CD14-positive monocyte (primary cell): ENCODE data around the gene PIP4K2A. TPM values are rescaled to one million over a fixed set of nuclear protein-coding genes. Genes with fewer than 3 reads are reported as not detected.

Source experiments
- DNase-seq, 3 donors: peaks; one replicate each; pipeline ENCODE4 v3.0.0-alpha.2; 2011 to 2022
- H2AFZ ChIP-seq: 2 replicates; pipeline ENCODE4 v1.6.0; 2012; ENCODE audit warnings: mild to moderate bottlenecking, low read depth, low read length, inconsistent platforms; ENCODE audit not compliant: insufficient read depth, poor library complexity, severe bottlenecking
- H3K27ac ChIP-seq, 2 donors: 1 replicate in 1 of 2; 2 replicates in 1 of 2; pipeline ENCODE4 v1.5.1; 2012 to 2013; ENCODE audit warnings: low read length in 2 of 2, control low read depth in 1 of 2, inconsistent platforms in 1 of 2, low read depth in 1 of 2, mild to moderate bottlenecking in 1 of 2
- H3K27me3 ChIP-seq, 2 donors: one replicate each; pipeline versions ENCODE4 v1.6.0 to v1.6.1; 2011 to 2013; ENCODE audit warnings: low read length in 2 of 2; ENCODE audit not compliant: control insufficient read depth in 2 of 2, insufficient read depth in 2 of 2
- H3K36me3 ChIP-seq, 2 donors: replicated peaks in 1 of 2; 1 replicate in 1 of 2; 2 replicates in 1 of 2; pipeline versions ENCODE4 v1.5.1 to v1.6.1; 2012 to 2013; ENCODE audit warnings: low read length in 2 of 2, control low read depth in 1 of 2, inconsistent platforms in 1 of 2, mild to moderate bottlenecking in 1 of 2; ENCODE audit not compliant: insufficient read depth in 2 of 2, control insufficient read depth in 1 of 2
- H3K4me1 ChIP-seq, 2 donors: 1 replicate in 1 of 2; 2 replicates in 1 of 2; pipeline versions ENCODE4 v1.5.1 to v1.6.1; 2012 to 2013; ENCODE audit warnings: low read length in 2 of 2, control low read depth in 1 of 2, inconsistent platforms in 1 of 2, mild to moderate bottlenecking in 1 of 2, moderate library complexity in 1 of 2; ENCODE audit not compliant: insufficient read depth in 2 of 2, control insufficient read depth in 1 of 2
- H3K4me2 ChIP-seq: replicated peaks from 2 replicates; pipeline ENCODE3; 2012; ENCODE audit warnings: low read length, moderate library complexity, mild to moderate bottlenecking; ENCODE audit not compliant: poor library complexity, severe bottlenecking; ENCODE audit errors: extremely low read depth
- H3K4me3 ChIP-seq, 3 experiments: fragments of 200-600 bp in 1 of 3; sonication (generic) in 1 of 3; replicated peaks in 1 of 3; 1 replicate in 2 of 3; 2 replicates in 1 of 3; pipeline ENCODE4 v1.5.1; 2011 to 2013; ENCODE audit warnings: low read length in 3 of 3, mild to moderate bottlenecking in 3 of 3, control low read depth in 2 of 3, low read depth in 2 of 3, inconsistent platforms in 1 of 3, moderate library complexity in 1 of 3
- H3K79me2 ChIP-seq: 2 replicates; pipeline ENCODE4 v1.6.0; 2012; ENCODE audit warnings: mild to moderate bottlenecking, control low read depth, inconsistent platforms, low read length, moderate library complexity; ENCODE audit not compliant: insufficient read depth
- H3K9ac ChIP-seq: 2 replicates; pipeline ENCODE4 v1.6.0; 2017; ENCODE audit warnings: low read length, mild to moderate bottlenecking; ENCODE audit not compliant: insufficient read depth, poor library complexity, severe bottlenecking
- H3K9me3 ChIP-seq, 2 donors: replicated peaks in 1 of 2; 1 replicate in 1 of 2; 2 replicates in 1 of 2; pipeline versions ENCODE4 v1.5.1 to v1.6.1; 2012 to 2013; ENCODE audit warnings: low read length in 2 of 2, control low read depth in 1 of 2; ENCODE audit not compliant: control insufficient read depth in 1 of 2, insufficient read depth in 1 of 2
- H4K20me1 ChIP-seq: 2 replicates; pipeline ENCODE4 v1.6.0; 2012; ENCODE audit warnings: mild to moderate bottlenecking, low read length, control low read depth, moderate library complexity; ENCODE audit not compliant: insufficient read depth
- H3K27ac Mint-ChIP-seq, 7 donors: one replicate each; pipeline ENCODE4 v1.8.0; 2020; ENCODE audit warnings: mild to moderate bottlenecking in 7 of 7, mixed read lengths in 7 of 7, moderate library complexity in 6 of 7, inconsistent platforms in 2 of 7
- H3K27me3 Mint-ChIP-seq, 3 donors: one replicate each; pipeline ENCODE4 v1.8.0; 2021 to 2022; ENCODE audit warnings: low read depth in 3 of 3, mild to moderate bottlenecking in 3 of 3, mixed read lengths in 3 of 3, moderate library complexity in 3 of 3, inconsistent platforms in 1 of 3
- H3K36me3 Mint-ChIP-seq, 2 donors: one replicate each; pipeline ENCODE4 v1.8.0; 2020; ENCODE audit warnings: mixed read lengths in 2 of 2, inconsistent platforms in 1 of 2, mild to moderate bottlenecking in 1 of 2
- H3K4me1 Mint-ChIP-seq: one replicate; pipeline ENCODE4 v1.8.0; 2020; ENCODE audit warnings: mild to moderate bottlenecking, mixed read lengths
- H3K4me3 Mint-ChIP-seq, 2 donors: one replicate each; pipeline ENCODE4 v1.8.0; 2020; ENCODE audit warnings: mild to moderate bottlenecking in 2 of 2, mixed read lengths in 2 of 2, moderate library complexity in 1 of 2
- H3K9me3 Mint-ChIP-seq, 7 donors: one replicate each; pipeline ENCODE4 v1.8.0; 2020 to 2022; ENCODE audit warnings: mixed read lengths in 7 of 7, mild to moderate bottlenecking in 6 of 7, moderate library complexity in 6 of 7, inconsistent platforms in 2 of 7
- WGBS: methylation state at CpG from one replicate; pipeline ENCODE4 v1.1.5; 2013; ENCODE audit warnings: missing lambda C conversion rate; ENCODE audit not compliant: insufficient coverage; 5-methylcytosine and 5-hydroxymethylcytosine counted together
- intact Hi-C, 2 donors: fragments of 100-400 bp; cut with micrococcal nuclease; formaldehyde crosslinking; loops; one replicate each; pipeline versions ENCODE4 v1.15.0 to v1.15.1; 2023
- polyA plus RNA-seq, 3 donors: library from polyadenylated mRNA; depleted of rRNA in 1 of 3; unstranded in 2 of 3; stranded (reverse) in 1 of 3; fragments of 300-500 nt in 2 of 3; fragments of >200 nt in 1 of 3; fragmentation: Illumina TruSeq in 2 of 3; gene quantifications; 1 replicate in 2 of 3; 2 replicates in 1 of 3; pipeline ENCODE4 v1.2.3, GENCODE V29; 2012 to 2021
- TF ChIP-seq, protein P1 (sequence below): fragments of 200-600 bp; IDR thresholded peaks from one replicate; pipeline ENCODE4 v1.8.0; 2022; ENCODE audit warnings: antibody characterized with exemption, mild to moderate bottlenecking

The PIP4K2A gene
- polyA plus RNA-seq, 3 donors, result 9.7 to 33.7 (median 16.6) TPM

DNA sequence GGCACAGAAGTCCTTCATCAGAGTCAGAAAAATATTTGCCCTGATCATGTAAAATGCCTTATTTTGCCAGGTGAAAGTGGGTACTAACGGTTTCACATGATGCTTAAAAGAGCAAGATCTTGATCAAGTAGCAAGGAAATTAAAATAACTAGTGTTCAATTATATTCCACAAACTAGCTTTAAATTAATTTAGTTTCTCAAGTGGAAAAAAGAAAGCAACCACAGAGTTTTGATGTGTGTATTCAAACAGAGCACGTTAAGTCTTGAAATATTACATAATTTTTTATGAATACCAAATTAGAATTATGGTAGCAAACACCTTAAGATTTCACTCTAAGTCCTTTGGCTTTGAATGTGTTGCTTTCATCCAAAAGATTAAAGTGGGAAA, 47.3 kb downstream of the PIP4K2A start:
- DNase-seq, result no peak
- TF ChIP-seq, protein P1, sequence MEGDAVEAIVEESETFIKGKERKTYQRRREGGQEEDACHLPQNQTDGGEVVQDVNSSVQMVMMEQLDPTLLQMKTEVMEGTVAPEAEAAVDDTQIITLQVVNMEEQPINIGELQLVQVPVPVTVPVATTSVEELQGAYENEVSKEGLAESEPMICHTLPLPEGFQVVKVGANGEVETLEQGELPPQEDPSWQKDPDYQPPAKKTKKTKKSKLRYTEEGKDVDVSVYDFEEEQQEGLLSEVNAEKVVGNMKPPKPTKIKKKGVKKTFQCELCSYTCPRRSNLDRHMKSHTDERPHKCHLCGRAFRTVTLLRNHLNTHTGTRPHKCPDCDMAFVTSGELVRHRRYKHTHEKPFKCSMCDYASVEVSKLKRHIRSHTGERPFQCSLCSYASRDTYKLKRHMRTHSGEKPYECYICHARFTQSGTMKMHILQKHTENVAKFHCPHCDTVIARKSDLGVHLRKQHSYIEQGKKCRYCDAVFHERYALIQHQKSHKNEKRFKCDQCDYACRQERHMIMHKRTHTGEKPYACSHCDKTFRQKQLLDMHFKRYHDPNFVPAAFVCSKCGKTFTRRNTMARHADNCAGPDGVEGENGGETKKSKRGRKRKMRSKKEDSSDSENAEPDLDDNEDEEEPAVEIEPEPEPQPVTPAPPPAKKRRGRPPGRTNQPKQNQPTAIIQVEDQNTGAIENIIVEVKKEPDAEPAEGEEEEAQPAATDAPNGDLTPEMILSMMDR, result no peak
- Mint-ChIP-seq H3K4me1 (peaks cover 31% of the 10 kb centered on the region), H3K36me3 (peaks cover 0 to 3% of the 10 kb centered on the region in 2 donors), H3K27me3 (no peaks in the 10 kb centered on the region), H3K27ac (no peak overlapping the region), H3K9me3 (no peaks in the 10 kb centered on the region), H3K4me3 (no peak overlapping the region)
- peaks cover 97% of the 10 kb centered on the region for H3K79me2 ChIP-seq
- intact Hi-C loops, result no loop called here
- H3K27ac ChIP-seq, result no peak overlapping the region
- H2AFZ ChIP-seq, result no peak overlapping the region
- no peak overlapping the region for H3K4me2 ChIP-seq
- no CpG with 5 or more reads among the region's 2 CpGs for WGBS
- H3K9ac ChIP-seq, result no peak overlapping the region
- H3K4me1 ChIP-seq, result peaks cover 10% of the 10 kb centered on the region in 2 donors
- no peaks in the 10 kb centered on the region for H3K9me3 ChIP-seq
- H3K27me3 ChIP-seq, result no peaks in the 10 kb centered on the region
- no peak overlapping the region for H3K4me3 ChIP-seq
- H3K36me3 ChIP-seq, result no peaks in the 10 kb centered on the region
- peaks cover 96% of the 10 kb centered on the region for H4K20me1 ChIP-seq

DNA sequence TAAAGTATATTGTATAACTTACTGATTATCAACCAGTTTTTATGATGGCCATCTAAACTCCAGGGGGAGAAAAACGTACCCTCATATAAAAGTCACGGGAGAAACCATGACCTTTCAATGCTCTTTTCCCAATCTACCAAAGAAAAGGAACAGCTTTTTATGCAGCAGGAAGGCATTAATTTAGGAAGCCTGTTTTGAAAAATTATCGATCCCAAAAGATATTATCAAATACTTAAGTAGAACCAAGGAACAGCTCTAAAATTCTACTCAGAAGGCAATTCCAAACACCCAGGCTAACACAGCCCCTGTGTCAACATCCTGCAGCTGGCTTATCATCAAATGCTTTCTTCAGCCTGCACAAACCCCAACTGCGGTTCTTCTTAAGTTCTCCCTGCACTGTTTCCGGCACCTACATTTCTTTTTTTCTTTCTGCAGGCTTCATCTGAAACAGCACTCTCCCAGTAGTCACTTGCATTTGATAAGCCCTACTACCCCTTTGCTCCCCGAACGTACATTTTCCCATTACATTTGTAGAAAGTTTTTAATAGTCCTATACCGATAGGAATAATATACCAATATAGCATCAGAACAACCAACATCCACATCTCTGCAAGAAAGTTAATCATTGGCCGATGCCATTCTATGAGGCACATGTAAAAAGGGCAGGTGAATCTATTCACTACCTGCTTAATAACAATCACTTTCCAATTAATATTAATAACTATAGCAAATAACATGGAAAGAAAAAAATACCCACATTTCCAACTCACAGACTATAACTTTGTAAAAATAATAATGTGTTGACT, 47.9 kb downstream of the PIP4K2A start:
- Histone ChIP-seq H3K9me3 (no peaks in the 10 kb centered on the region), H3K79me2 (peaks cover 97% of the 10 kb centered on the region), H3K4me1 (peaks cover 10% of the 10 kb centered on the region in 2 donors), H3K27me3 (no peaks in the 10 kb centered on the region), H2AFZ (no peak overlapping the region), H3K9ac (no peak overlapping the region), H3K27ac (no peak overlapping the region), H3K36me3 (no peaks in the 10 kb centered on the region), H3K4me3 (no peak overlapping the region), H3K4me2 (peak overlapping the region; percentile 26), H4K20me1 (peaks cover 96% of the 10 kb centered on the region)
- no peaks in the 10 kb centered on the region for H3K9me3 Mint-ChIP-seq
- WGBS, result no CpG with 5 or more reads among the region's 9 CpGs
- no peak for DNase-seq
- H3K4me1 Mint-ChIP-seq, result peaks cover 31% of the 10 kb centered on the region
- intact Hi-C loops, result no loop called here
- H3K36me3 Mint-ChIP-seq, result peaks cover 4 to 6% of the 10 kb centered on the region in 2 donors
- H3K27ac Mint-ChIP-seq, result peak overlapping the region in 1 of 7 donors; percentile 63
- no peaks in the 10 kb centered on the region for H3K27me3 Mint-ChIP-seq
- TF ChIP-seq, protein P1, result no peak
- peak overlapping the region; percentile 32 to 47 for H3K4me3 Mint-ChIP-seq
